SK-N-SH treated with all-trans-retinoic acid at 6 μM for 48 hours (cell line): ENCODE measurements around the gene PDE6A.

ENCODE experiments used
- ARNTL ChIP-seq: fragments of 450-650 bp; formaldehyde crosslinking; IDR thresholded peaks from 2 replicates; pipeline ENCODE4 v1.5.0; 2020; ENCODE audit warnings: low read depth, mild to moderate bottlenecking, moderate library complexity, borderline replicate concordance
- OSR1 ChIP-seq: fragments of 250-450 bp; sonication (Bioruptor Pico); IDR thresholded peaks from 2 replicates; pipeline ENCODE4 v1.8.0; 2022; ENCODE audit warnings: moderate library complexity, mild to moderate bottlenecking, inconsistent platforms
- PATZ1 ChIP-seq: fragments of 250-450 bp; sonication (Bioruptor Pico); IDR thresholded peaks from 2 replicates; pipeline ENCODE4 v1.8.0; 2020; ENCODE audit warnings: mild to moderate bottlenecking, moderate library complexity, borderline replicate concordance
- PPARA ChIP-seq: fragments of 250-450 bp; sonication (Bioruptor Pico); IDR thresholded peaks from 2 replicates; pipeline ENCODE4 v1.5.0; 2020; ENCODE audit warnings: mild to moderate bottlenecking, borderline replicate concordance
- TOX ChIP-seq: fragments of 250-450 bp; sonication (Bioruptor Pico); IDR thresholded peaks from 2 replicates; pipeline ENCODE4 v1.8.0; 2021; ENCODE audit warnings: mild to moderate bottlenecking, moderate library complexity, borderline replicate concordance
- ZFP3 ChIP-seq: fragments of 250-450 bp; sonication (Bioruptor Pico); IDR thresholded peaks from 2 replicates; pipeline ENCODE4 v1.5.0; 2020; ENCODE audit warnings: mild to moderate bottlenecking, moderate library complexity
- ZFP30 ChIP-seq: fragments of 450-650 bp; formaldehyde crosslinking; IDR thresholded peaks from 2 replicates; pipeline ENCODE4 v1.5.0; 2022; ENCODE audit warnings: mild to moderate bottlenecking, moderate library complexity

GRCh38 chr5:149855366-149855765 is 89.2 kb downstream of the PDE6A start:
- TF ChIP-seq ZFP3 (no peak), ARNTL (CRISPR knock-in tag) (no peak), PATZ1 (CRISPR knock-in tag) (no peak), PPARA (CRISPR knock-in tag) (no peak), OSR1 (CRISPR knock-in tag) (no peak), TOX (CRISPR knock-in tag) (no peak), ZFP30 (CRISPR knock-in tag) (no peak)
